Fibroblast of skin of left biceps (primary cell): ENCODE measurements around the gene SEMA3F.

Experiments used
- DNase-seq, 2 experiments: peaks; one replicate each; pipeline ENCODE4 v3.0.0-alpha.2; 2013; ENCODE audit warnings: low read depth in 2 of 2

SEMA3F gene

DNA sequence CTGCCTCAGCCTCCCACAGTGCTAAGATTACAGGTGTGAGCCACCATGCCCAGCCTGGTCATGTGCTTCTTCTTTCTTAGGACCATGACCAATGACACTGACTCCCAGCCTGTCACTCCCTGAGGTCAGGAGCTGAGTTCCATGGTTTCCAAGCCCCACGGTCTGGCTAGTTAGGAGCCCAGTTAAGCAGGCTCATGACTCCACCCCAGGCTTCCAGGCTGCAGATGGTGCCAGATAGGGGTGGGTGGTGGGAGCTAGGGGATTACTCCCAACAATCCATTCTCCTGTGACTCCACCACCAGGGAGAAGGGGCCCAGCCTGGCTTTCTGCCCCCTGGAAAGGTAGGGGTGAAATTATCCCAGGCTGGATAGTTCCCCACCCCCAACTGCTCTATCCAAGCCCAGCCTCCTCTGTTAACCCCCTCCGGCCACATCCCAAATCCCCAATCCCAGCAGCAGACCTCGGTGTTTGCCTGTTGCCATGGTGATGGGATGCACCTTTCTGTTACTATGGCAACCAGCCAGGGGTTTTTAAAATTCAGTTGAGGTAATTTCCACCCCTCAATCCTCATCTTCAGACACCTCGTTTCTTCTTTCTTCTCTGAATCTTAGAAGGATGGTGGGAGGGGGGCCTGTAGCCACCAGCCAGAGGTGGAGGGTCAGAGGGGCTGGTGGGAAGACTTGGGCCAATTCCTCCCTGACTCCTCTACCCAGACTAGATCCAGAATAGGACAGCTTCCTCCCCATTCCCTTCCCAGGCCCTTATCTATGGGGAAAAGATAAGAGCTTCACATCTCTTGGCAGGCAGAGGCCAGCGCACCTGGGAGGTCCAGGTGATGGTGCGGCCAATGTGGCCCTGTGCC, 22.5 kb upstream of the SEMA3F start:
- DNase-seq: no peak

DNA sequence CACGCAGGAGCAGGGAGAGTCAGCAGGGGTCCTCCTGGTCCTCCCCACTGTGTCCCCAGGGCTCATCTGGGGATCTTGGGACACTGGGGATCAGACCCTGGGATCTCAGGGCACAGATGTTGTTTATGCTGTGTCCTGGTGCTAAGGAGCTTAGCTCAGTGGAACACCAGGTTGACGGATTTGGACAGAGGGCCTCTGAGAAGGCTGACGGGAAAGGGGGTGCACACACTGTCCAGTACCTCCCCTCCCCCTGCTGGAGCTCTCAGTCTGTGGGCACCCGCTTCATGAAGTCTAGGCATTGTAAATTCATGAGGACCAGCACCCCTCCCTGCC, 21.9 kb upstream of the SEMA3F start:
- no peak for DNase-seq

DNA sequence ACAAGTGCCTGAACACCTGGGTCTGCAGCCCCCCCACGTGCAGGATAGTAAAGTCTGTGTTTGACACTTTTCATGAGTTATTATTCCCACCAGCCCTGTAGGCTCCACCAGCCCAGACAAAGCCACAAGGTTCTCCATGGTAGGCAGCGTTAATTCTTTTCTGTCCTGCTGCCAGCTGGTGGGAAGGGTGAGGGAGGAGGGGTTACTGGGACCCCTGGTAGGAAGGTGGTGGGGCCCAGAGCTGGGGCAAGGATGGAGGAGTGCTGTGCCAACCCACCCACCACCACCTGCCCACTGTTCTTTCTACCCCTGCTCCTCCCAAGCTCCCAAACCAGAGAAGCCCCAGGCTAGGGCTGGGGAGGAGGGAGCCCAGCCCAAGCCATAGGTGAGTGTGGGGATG, 20.8 kb upstream of the SEMA3F start:
- no peak for DNase-seq

DNA sequence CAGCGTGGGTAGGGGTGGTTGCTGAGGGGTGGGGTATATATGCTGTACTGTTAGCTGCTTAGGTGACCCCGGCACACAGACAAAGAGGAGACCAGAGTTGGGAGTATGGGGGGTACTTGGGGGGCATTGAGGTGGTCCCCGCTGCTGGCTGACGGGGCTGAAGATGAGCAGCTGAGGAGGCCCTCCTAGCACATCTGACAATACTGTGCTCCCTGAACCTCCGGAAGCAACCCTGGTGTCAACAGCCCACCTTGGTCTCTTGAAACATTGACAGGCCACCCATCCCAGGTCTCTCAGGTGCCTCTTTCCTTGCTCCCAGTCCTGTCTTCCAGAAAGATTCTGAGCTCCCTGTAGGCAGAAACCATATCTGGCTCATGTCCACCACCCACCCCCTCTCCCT, 19.2 kb upstream of the SEMA3F start:
- no peak for DNase-seq

DNA sequence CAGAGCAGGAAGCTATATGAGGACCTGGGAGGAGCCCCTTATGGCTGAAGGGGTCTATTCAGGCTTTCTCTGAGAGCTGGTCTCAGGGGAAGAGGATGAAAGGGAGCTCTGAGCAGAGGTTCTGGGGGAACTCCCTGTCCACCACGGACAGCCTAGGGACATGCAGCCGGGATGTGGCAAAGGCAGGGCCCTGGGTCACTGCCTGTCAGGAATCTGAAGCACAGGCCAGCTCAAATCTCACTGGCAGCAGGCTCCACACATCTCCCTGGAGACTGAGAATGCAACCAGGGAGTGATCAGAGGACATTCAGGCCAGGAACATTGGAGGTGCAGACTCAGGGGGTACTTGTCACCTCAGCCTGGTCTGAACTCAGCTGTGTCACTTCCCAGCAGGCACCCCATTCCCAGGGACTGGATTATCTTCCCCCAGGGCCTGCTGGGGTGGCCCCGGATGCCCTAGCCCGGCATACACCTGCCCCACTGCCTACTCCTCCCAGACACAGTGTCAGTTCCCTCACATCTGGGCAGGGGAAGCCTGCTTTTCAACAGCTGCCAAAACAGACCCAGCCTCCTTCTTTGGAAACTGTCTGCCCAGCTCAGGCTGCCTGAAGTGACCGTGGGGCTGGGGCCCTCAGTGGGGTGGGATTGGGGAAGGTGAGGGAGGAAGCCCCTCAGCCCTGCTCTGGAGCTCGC, 18.3 kb upstream of the SEMA3F start:
- no peak for DNase-seq

DNA sequence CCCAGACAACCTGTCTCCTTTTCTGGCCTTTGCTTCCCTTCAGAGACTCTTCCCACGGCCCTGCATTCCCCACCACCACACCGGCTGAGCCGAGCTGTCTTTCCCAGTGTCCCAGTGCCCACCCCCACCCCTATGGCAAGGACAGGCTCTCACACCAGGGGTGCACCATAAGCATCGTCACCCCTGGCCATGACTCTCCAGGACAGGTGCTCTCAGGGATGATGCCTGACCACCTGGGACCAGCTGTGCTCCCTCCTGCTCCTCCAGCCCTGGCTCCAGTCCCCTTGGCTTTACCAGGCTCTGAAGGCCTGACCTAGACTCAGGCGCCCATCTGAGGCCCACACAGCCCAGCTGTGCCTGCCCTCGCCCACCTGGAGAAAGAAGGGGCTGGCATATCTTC, 17.6 kb upstream of the SEMA3F start:
- DNase-seq: no peak

DNA sequence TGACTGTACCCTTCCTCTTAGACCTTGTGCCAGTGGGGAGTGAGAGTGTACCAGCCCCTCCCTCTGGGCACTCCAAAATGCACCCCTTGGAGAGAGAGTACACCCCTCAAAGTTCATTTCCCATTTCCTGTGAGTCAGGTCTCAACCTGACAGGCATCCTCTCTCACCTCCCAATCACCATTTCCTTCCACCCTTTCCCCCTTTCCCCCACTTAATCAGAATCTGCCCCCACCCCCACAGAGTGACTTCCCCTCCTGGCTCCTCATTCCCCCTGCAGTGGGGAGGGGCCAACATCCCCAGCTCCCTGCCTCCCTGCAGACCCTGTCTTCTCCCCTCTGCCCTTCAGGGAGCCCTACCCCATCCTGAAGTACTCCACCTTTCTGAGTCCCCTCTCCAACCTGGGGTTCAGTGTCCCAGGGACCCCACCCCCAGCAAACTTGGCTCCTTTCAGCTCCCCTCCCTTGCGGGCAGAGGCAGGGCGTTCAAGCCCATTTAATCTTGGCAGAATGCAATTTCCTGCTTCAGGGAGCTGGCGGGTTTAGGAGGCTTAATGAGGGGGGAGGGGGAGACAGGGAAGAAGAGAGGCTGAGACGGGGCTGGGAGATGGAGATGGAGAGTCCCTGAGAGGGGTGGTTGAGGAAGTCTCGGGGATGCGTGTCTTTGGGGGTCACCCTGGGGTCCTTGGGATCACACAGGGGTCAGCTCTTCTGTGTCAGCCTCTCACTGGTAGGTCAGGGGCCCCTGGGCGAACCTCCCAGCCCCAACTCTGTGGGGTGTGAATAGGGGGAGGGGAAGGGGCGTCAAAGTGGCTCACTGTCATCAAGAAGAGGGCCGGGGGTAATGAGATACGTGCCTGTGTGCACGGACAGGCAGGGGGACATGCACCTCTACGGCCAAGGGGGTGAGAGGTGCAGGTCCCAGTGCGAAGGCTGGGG, 16.6 kb upstream of the SEMA3F start:
- DNase-seq: no peak

DNA sequence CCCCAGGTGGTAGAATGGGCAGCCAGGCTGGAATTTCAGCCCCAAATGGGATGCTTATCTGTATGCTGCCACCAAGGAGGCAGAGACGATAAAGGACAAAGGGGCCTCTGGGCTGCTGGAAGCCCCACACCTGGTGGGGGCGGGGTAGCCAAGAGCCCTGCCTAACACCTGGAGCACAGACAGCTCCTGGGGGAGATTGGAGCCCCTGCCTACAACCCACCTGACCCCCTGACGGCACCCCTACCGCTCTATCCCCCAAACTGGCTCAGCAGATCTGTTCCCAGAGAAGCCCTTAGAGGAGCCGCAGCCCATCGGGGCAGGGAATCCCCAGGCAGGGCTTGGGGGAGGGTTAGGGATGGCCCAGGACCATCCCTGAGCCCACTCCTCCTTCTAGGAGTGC, 15.8 kb upstream of the SEMA3F start:
- DNase-seq: no peak

DNA sequence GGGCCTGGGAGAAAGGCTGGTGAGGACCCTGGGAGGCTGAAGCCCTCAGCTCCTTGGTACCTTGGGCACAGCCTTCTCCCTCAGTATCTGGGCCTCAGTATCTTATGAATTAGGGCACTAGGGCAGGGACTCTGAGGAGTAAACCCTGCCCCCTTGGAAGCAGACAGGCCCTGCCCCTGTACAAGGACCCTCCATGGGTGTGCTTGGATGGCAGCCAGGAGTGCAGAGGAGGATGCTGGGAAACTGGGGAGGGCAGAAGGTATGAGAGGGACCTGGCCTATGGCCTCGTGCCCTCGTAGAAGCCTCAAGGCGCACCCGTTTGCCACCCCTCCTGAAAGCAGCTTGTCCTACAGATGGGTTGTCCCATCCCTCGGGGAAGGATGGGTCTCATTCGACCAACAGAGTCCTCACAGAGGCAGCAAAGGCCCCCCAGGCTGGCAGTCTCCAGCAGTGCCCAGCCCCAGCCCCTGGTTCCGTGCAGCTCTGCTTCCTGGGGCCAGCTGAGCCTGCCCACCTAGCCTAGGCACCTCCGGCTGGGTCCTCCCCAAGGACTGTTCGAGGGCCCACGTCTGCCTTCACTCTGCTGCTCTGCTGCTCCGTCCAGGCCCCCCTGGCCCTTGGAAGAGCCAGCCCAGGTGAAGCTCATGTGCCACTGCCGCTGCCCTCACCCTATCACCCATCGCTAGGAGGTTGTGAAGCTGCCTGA, 15.3 kb upstream of the SEMA3F start:
- no peak for DNase-seq

DNA sequence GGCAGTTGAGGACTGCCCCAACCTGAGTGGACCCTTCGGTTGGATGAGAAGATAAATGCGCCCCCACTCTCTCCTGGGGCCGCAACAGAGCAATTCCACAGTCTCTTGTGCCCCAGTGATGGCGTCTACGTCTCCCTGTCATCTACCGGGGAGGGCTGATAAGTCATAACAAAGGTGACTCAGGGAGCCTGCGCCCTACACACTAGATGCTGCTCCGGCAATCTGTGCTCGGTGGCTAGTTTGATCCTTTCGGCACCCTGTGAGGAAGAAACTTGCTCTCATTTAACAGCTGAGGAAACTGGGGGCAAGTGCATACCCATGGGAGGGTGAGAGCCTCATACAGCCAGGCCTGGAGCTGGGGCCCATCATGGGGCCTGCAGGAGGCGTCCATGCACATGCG, 14.1 kb upstream of the SEMA3F start:
- DNase-seq: no peak

DNA sequence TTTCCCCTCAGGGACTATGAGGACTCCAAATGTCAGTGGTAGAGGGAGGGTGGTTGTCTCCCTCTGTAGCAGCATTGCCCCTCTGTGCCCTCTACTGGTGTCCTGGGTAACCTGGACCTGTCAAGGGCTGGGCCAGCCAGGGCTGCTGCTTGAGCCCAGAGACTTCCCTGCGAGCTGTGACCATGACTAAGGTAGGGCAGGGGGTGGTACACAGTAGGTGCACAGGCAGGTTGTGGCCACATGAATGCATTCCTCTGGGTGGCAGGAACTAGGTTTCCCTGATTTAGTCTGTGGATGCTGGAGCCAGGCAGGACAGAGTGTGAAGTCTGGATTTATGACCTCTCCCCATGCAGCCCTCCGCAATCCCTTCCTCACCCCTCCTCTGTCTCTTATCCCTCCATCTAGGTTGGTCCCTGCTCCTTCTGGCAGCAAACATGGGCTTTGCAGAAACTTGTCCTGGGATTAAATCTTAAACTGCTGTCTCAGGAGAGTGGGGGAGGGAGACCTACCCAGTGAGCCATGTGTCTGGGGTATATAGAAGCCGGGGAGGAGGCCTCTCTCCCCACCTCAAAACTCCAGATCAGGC, 8.7 kb upstream of the SEMA3F start:
- DNase-seq: no peak

DNA sequence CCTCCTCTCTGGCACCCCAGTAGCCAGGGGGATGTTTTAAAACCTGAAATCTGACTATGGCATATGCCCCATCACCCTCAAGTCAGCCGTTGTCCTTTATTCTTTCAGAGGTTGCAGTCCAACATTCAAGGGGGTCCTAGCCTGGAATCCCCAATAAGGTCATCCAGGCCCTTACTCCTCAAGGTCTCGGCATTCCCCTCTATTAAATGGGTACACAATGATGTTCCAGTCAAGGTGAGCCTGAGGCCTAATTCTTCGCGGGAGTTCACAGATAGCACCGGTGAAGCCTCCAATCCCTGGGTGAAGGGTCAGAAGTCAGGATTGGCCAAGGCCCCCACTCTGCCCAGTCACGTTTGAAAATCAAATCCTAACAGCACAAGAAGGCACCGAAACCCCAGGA, 8.1 kb upstream of the SEMA3F start:
- DNase-seq: no peak

DNA sequence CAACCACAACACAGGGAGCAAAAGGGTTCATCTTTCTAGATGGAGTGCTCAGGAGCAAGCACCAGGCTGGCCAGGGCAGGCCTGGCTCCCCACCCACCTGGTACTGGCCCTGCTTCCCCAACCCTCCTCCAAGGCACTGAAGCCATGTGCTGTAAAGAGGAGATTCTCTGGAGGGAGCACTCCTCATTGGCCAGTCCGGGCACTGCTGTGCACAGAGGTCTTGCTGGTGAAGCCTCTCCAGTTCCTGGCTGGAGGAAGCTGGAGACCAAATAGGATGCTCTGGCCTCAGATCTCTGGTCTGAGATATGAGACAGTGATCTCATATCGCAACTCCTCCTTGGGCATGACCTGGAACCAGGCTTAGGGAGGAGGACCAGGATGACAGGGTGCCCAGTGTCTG, 7.7 kb upstream of the SEMA3F start:
- no peak for DNase-seq

DNA sequence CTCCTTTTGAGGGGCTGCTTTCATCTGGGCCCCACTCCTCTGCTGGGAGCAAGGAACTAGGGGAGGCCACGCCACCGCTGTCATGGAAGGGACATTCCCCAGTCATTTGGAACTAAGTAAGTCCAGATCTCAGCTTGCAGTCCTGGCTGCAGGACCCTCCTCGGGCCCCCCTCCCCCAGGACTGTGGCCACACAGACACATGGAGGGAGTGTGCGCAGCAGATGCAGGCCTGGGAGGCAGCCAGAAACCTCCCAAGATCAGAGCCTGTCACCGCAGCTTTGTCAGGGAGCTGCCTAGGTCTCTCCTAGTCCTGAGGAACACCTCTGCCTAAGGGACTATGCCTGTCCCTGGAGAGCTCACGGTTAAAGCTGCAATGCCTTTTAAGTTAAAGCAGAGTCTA, 7.3 kb upstream of the SEMA3F start:
- no peak for DNase-seq

DNA sequence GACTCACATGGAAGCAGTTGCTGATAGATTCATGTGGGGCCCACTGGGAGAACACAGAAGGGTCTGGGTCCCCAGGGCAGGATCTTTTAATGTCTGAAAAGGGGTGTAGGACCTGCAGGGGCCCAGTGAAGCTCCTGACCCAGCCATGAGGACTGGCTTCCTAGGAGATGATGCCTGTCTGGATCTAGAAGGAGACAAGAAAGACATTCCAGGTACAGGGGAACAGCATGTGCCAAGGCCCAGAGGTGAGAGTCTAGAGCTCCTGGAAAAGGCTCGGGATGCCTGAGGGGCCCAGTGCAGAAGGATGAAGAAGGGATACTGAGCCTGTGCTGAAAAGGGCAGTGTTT, 4.7 kb upstream of the SEMA3F start:
- no peak for DNase-seq

DNA sequence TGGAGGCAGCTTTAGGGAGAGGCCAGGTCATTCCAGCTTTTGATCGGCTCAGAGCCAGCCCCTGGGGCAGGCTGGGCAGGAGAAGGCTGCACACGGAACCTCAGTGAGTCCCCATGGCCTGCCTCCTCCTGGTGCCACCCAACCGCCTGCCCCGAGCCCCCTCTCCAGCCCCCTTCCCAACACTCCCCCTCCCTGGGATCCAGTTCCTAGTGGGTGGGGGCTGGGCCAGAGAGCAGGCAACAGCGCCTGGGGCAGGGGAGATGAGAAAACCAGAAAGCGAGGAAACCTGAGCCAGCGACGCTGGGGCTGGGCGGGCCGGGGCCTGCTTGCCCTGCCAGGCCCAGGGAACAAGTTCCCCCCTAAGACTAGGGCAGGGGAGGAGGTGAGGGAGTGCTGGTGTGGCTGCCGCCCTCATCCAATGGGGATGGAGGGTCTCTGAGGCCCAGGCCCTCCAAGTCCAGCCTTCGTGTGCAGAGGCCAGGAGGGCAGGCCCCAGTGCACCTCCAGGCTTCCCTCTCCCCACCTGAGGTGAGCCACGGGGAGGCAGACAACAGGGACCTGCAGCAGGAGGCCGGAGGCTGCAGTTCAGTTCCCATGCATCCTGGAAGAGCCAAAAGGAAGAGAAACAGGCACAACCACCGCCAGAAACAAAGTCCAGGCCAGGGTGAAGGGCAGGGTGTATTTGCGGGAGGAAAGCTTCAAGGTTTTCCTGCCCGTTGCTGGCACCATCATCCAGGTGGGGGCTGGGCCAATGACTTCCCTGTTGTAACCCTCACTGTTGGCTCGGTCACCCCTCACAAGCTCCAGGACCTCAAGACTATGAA, 4.0 kb upstream of the SEMA3F start:
- no peak for DNase-seq

DNA sequence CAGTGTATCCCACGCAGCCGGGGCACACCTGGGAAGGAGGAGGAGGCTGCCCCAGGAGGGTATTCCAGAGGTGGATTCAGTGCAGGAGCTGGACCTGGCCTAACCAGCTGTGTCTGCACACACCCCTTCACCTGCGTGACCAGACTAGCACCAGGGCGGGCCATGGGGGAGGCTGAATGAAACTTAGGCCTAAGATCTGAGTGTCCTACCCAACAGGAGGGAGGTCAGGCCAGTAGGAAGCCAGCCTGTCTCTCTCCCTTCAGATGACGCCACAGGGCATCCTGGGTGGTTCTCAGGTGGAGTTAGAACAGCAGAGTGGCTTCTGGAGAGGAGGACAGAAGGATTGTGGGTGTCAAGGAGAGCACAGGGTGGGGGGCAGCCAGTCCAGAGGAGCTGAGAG, 3.4 kb upstream of the SEMA3F start:
- DNase-seq: no peak

DNA sequence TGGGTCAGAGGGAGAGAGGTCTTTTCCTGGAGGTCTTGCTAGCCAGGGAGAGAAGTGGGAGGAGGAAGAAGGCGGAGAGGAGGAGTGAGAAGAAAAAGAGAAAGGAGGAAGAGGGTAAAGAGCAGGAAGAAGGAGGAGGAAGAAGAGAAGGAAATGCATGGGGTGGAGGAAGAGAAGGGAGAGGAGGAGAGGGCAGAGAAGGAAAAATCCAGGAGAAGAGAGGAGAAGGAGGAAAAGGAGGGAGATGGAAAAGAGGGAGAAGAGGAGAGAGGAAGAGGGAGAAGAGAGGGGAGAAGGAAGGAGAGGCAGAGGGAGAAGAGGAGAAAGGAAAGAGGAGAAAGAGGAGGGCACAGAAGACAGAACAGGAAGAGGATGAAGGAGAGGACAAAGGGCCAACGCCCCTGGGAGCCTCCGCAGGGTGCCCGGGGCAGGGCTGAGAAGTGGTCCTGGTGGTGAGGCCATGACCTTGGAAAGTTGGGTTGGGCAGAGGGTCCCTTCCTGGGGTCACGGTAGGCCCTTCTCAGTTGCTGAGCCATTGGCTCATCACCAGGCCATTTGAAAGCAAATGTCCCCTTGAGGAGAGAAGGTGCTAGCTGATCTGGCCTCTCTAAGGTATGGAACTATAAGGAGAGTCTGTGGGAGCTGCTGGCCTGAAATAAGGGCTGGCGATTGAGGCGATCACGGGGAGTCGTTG, 1.2 kb upstream of the SEMA3F start:
- no peak for DNase-seq

DNA sequence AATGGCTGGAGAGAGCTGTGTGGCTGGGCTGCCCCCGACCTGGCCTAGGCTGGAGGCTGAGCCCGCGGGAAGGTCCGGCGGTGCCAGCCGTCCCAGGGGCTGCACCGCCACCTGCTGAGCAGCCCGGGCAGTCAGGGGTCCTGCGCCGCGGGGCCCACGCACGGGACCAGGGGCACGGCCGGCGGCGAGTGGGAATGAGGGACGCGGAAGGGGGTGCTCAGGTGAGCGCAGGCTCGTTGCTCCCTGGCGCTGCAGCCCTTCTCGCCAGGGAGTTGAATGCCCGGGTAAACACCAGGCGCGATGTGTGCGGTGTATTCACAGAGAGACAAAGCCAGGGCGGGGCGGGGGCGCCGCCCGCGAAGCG, 666 bp upstream of the SEMA3F start:
- DNase-seq: no peak

DNA sequence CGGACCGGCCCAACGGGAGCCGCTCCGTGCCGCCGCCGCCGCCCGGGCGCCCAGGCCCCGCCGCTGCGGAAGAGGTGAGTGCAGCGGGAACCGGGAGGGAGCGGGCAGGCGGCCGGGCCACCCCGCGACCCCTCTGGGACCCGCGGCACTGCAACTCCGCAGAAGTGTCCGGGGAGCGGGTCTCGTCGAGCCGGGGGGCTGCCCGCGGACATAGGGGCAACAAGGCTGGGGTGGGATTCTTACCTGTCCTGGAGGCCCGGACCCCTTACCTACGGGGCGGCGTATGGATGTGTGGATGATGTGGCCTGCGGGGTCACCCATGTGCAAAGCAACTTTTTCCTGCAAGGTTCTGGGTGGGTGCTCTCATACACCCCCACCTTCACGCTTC, 361 bp downstream of the SEMA3F start:
- no peak for DNase-seq
